HG03175 (cell line): ENCODE results near the gene PSMC4.
"Not testable (repeated sequence)": the region's sequence is repeated elsewhere in the genome, so short reads cannot be mapped to it uniquely, and the experiment has no call there.

Source experiments
- ATAC-seq: cut with Tn5 transposase; IDR thresholded peaks from one replicate; pipeline ENCODE4 v1.9.1; 2021; ENCODE audit warnings: mild to moderate bottlenecking, moderate library complexity; ENCODE audit not compliant: unreplicated experiment

PSMC4 gene

DNA sequence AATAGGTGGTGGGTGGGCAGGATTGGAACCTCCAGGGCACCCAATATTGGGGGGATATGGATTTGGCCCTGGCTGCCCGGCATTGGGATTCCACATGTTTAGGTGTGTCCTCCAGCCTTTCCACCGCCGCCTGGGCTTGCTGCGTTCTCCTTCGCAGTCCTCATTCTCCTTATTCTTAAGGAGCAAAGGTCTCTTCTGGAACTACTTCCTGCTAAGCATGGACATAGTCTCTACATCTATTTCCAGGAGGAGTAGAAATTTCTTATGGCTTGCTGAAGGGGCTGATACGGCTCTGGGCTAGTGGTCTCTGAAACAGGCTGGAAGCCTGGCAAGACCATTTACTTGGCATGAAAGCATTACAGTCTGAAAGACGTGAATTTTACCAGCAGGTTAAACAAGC is 27.4 kb upstream of the PSMC4 start:
- no peak for ATAC-seq

- no peak for ATAC-seq
These were observed 24.4 kb upstream of the PSMC4 start for GRCh38 chr19:39946532-39946931.

DNA sequence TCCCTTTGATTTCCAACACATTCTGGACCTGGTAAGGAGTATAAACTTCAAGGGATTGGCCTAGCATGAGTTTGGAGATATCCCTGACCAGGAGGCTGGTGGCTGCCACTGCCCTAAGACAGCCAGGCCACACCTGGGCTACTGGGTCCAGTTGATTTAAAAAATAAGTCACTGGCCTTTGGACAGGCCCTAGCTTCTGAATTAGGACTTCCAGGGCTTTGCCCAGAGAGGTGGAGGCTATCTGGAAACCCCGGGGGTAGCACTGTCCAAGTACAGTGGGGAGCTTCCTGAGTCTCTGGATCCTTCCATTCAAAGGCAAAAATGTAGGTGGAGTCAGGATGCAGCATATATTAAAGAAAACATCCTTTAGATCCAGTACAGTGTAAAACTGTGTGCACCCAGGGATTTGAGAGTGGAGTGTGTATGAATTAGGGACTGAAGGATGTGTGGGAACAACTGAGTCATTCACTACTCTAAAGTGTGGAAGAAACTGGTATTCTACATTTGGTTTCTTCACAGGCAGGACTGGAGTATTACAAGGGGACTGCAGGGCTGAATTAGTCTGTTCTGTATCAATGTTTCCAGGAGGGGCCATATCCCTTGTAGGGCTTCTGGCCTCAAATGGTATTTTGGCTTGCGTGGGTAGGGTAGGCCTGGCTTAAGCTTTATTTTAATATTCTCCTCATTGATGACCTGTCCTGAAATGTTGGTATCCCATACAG is 21.8 kb upstream of the PSMC4 start:
- ATAC-seq = no peak

GRCh38 chr19:39951065-39951650 is 19.8 kb upstream of the PSMC4 start:
- no peak for ATAC-seq

- no peak for ATAC-seq
These were observed 19.3 kb upstream of the PSMC4 start for GRCh38 chr19:39951686-39952085.

DNA sequence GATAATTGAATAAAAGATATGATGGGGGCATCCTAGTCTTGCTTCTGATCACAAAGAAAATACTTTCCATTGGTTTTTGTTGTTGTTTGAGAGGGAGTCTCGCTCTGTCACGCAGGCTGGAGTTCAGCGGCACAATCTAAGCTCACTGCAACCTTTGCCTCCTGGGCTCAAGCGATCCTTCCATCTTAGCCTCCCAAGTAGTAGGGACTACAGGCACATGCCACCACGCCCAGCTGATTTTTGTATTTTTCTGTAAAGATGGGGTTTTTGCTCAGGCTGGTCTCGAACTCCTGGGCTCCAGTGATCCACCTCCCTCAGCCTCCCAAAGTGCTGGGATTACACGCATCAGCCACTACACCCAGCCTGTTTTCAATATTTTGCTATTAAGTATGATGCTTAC is 17.1 kb upstream of the PSMC4 start:
- ATAC-seq = no peak

DNA sequence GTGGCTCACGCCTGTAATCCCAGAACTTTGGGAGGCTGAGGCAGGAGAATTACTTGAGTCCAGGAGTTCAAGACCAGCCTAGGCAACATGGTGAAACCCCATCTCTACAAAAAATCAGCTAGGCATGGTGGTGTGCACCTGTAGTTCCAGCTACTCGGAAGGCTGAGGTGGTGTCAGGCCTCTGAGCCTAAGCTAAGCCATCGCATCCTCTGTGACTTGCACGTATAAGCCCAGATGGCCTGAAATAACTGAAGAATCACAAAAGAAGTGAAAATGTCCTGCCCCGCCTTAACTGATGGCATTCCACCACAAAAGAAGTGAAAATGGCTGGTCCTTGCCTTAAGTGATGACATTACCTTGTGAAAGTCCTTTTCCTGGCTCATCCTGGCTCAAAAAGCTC is 13.1 kb upstream of the PSMC4 start:
- ATAC-seq = not testable (repeated sequence)

DNA sequence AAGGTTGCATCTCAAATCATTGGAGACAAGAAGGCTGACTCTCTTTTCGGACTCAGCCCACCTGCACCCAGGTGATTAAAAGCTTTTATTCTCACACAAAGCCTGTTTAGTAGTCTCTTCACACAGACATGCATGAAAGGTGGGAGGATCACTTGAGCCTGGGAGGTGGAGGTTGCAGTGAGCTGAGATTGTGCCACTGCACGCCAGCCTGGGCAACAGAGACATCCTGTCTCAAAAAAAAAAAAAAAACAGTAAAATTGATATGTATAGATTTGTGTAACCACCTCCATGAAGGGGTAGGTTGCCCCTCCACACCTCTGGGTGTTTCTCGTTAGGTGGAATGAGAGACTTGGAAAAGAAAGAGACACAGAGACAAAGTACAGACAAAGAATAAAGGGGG is 12.0 kb upstream of the PSMC4 start:
- ATAC-seq = not testable (repeated sequence)

DNA sequence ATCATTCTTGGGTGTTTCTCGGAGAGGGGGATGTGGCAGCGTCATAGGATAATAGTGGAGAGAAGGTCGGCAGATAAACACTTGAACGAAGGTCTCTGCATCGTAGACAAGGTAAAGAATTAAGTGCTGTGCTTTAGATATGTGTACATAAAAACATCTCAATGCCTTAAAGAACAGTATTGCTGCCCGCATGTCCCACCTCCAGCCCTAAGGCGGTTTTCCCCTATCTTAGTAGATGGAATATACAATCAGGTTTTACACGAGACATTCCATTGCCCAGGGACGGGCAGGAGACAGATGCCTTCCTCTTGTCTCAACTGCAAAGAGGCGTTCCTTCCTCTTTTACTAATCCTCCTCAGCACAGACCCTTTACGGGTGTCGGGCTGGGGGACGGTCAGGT is 11.6 kb upstream of the PSMC4 start:
- not testable (repeated sequence) for ATAC-seq

DNA sequence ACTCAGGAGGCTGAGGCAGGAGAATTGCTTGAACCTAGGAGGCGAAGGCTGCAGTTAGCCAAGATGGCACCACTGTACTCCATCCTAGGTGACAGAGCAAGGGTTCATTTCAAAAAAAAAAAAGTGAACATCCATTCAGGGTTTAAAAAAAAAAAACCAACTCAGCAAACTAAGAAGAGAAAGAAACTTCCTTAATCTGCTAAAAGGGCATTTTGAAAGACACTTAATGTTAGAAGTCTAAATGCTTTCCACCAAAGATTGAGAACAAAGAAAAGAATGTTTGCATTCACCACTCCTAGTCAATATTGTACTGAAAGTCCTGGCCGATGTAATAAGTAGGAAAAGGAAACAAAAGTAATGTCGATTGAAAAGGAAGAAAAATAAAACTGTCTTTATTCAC is 7.1 kb upstream of the PSMC4 start:
- ATAC-seq = no peak

DNA sequence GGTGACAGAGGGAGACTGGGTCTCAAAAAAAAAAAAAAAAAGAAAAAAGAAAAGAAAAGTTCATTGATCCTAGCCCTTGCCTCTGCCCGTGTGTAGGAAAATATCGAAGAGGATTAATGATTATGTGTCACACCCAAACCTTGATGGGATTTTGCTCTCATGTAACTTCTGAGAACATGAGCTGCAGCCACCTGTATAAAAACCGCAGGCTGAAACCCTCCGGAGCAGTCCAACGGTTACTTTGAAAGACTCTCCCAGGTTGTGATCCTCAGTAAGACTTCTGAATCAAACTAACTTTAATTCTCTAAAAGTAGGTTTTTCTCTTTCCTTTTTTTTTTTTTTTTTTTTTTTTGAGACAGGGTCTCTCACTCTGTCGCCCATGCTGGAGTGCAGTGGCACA is 4.3 kb upstream of the PSMC4 start:
- no peak for ATAC-seq

GRCh38 chr19:39967561-39967960 is 3.4 kb upstream of the PSMC4 start:
- no peak for ATAC-seq

- no peak for ATAC-seq
These were observed 2.2 kb upstream of the PSMC4 start for GRCh38 chr19:39968789-39969188.

DNA sequence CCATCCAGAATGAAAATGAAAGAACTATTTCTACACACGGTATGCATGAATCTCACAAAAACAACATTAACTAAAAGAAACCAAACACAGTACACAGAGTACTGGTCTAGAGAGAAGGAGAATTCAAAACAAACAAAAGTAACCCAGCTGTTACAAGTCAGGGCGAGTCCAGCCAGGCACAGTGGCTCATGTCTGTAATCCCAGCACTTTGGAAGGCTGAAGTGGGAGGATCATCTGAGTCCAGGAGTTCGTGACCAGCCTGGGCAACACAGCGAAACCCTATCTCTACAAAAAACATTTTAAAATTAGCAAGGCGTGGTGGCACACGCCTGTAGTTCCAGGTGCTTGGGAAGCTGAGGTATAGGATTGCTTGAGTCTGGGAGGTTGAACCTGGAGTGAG is 1.7 kb upstream of the PSMC4 start:
- no peak for ATAC-seq

DNA sequence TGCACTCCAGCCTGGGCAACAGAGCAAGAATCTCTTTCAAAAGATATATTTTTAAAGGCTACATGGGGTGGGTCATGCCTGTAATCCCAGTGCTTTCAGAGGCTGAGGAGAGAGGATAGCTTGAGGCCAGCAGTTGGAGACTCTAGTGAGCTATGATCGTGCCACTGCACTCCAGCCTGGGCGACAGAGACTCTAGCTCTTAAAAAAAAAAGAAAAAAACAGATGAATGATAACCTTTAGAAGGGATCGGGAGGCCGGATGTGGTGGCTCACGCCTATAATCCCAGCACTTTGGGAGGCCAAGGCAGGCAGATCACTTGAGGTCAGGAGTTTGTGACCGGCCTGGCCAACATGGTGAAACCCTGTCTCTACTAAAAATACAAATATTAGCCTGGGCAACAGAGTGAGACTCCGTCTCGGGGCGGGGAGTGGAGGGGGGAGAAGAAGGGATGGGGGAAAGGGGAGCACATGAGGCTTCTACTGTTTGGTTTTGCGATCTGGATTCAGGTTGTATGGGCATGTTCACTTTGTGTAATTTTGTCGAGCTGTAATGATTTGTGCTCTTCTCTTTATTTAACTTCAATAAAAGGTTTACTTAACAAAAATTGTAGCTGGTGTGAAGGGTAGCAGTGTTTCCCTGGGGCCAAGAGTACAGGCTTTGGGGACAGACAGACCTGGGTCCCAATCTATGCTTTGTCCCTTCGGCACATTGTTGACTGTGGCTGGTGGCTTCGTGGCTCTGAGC is 1.1 kb upstream of the PSMC4 start:
- ATAC-seq = no peak

DNA sequence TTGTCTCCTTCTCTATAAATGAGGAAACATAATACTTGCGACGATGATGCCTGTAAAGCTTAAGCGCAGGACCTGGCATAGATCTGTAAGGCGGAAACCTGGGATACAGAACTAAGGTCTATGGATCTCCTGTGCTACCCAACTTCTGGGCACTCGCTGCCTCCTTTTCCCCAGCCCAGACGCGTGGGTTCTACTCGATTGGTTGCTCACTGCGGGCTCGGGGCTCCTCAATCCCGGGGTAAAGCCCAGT is 615 bp upstream of the PSMC4 start:
- ATAC-seq = no peak

- no peak for ATAC-seq
These were observed 543 bp downstream of the PSMC4 start for GRCh38 chr19:39971380-39972035.

DNA sequence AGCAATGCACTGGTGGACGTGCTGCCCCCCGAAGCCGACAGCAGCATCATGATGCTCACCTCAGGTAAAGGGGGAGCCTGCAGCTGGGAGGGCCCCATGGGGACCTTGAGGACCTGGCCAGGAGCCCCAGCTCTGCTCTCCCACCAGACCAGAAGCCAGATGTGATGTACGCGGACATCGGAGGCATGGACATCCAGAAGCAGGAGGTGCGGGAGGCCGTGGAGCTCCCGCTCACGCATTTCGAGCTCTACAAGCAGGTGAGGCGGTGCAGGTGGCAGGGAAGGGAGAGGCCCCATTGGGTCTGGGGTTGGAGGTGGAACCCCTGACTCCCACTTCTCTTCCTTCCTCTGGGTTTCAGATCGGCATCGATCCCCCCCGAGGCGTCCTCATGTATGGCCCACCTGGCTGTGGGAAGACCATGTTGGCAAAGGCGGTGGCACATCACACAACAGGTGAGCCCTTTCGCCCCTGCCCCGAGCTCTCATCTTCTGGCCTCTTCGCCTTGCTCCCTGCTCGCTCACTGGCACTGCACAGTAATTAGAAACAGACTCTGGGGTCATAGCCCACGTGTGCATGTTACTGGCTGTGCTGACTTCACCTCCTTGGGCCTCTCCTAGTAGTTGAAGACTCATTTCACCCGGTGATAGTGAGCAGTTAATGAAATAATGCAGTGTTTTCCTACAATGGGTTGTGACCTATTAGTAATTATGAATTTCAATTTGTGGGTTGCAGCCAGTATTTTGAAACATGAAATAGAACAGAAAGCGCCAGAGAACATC is 3.6 kb downstream of the PSMC4 start:
- ATAC-seq = no peak

GRCh38 chr19:39982883-39983282 is 11.9 kb downstream of the PSMC4 start:
- ATAC-seq = no peak

DNA sequence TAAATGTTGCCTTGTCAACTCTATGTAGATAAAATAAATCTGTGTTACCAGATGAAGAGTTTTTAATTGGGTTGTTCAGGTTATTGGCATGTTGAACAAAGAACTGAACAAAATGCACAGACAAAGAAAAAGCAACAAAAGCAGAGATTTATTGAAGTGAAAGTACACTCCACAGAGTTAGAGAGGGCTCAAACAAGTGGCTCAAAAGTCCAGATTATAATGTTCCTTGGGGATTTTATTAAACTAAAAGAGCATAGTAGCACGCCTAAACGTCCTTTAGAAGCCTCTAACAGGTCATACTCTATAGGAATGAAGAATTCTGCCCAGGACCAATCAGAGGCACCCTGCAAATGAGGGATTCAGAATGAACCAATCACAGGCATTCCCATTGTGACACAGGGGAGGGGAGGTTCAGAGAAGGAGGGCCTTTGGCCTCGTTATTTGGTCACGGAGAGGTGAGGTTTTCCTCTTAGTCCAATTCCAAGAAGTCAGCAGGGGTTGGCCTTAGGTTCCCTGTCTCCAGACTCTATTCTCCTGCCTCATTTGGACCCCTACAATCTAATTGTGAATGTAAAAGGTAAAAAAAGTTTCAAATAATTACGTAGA is 12.8 kb downstream of the PSMC4 start:
- ATAC-seq = no peak

DNA sequence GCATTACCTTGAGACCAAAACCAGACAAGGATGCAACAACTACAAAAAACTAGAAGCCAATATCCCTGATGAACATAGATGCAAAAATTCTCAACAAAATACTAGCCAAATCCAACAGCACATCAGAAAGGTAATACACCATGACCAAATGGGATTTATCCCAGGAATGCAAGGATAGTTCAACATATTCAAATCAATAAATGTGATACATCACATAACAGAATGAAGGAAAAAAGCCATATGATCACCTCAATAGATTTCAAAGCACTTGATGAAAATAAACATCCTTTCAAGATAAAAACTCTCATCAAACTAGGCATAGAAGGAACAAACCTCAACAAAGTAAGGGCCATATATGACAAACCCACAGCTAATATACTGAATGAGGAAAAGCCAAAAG is 15.7 kb downstream of the PSMC4 start:
- no peak for ATAC-seq
